Sigmoid colon (tissue), 4 donors: Measurements from ENCODE around the gene IQCE.
A peak's percentile ranks its signal among the peaks of the same experiment; 100 is the strongest.

Experiments used
- EP300 ChIP-seq, 4 donors: sonication (generic); formaldehyde crosslinking; IDR thresholded peaks; one replicate each; pipeline ENCODE4 v1.6.1; 2017; ENCODE audit warnings: antibody characterized with exemption in 4 of 4
- POLR2A ChIP-seq, 2 donors: fragments of 450-650 bp; IDR thresholded peaks; one replicate each; pipeline ENCODE4 v1.6.1; 2016; ENCODE audit warnings: antibody characterized with exemption in 2 of 2, mild to moderate bottlenecking in 2 of 2, moderate library complexity in 2 of 2
- POLR2AphosphoS5 ChIP-seq, 4 donors: sonication (generic); formaldehyde crosslinking; IDR thresholded peaks; one replicate each; pipeline ENCODE4 v1.6.1; 2017; ENCODE audit warnings: antibody characterized with exemption in 4 of 4
- TF ChIP-seq, protein P1 (sequence below), 4 experiments: fragments of 450-650 bp in 3 of 4; fragments of 200-600 bp in 1 of 4; IDR thresholded peaks; one replicate each; pipeline ENCODE4 v1.5.1; 2016 to 2019; ENCODE audit warnings: antibody characterized with exemption in 4 of 4, mild to moderate bottlenecking in 3 of 4, moderate library complexity in 2 of 4

DNA sequence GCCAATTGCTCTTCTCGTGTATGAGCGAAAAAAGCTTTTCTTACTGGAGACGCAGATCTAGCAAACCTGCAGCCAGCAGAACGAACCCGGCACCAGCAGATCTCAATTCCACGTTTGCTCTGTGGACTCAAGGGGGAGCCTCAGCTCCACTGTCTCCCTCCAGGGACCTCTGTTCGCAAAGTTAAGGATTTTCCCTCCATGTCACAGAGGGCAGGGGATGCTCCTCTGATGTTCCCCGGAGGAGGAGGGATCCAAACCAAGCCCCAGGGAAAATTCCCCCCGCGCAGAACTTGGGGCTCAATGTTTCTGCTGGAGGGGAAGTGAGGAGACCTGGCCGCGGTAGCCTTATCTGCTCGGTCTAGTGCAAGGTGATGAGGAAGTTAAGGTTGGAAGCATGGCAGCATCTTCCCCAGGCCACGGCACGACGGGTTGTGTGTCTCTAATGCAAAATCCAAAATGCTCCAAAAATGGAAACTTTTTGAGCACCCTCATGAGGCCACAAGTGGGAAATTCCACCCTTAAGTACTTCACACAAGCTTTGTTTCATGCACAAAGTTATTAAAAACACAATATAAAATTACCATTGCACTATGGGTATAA lies 9.0 kb downstream of the IQCE start:
- no peak for TF ChIP-seq POLR2A (IDR thresholded peaks at IDR 0.05)
- TF ChIP-seq, protein P1, sequence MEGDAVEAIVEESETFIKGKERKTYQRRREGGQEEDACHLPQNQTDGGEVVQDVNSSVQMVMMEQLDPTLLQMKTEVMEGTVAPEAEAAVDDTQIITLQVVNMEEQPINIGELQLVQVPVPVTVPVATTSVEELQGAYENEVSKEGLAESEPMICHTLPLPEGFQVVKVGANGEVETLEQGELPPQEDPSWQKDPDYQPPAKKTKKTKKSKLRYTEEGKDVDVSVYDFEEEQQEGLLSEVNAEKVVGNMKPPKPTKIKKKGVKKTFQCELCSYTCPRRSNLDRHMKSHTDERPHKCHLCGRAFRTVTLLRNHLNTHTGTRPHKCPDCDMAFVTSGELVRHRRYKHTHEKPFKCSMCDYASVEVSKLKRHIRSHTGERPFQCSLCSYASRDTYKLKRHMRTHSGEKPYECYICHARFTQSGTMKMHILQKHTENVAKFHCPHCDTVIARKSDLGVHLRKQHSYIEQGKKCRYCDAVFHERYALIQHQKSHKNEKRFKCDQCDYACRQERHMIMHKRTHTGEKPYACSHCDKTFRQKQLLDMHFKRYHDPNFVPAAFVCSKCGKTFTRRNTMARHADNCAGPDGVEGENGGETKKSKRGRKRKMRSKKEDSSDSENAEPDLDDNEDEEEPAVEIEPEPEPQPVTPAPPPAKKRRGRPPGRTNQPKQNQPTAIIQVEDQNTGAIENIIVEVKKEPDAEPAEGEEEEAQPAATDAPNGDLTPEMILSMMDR (IDR thresholded peaks at IDR 0.05) = peak in 2 of 4 experiments; percentile 24 to 35
- no peak for TF ChIP-seq EP300 (IDR thresholded peaks at IDR 0.05)
- TF ChIP-seq POLR2AphosphoS5 (IDR thresholded peaks at IDR 0.05) = no peak
